Mesothelial cell of epicardium (in vitro differentiated cells): ENCODE results near the gene ERBB2. TPM values are rescaled to one million over a fixed set of nuclear protein-coding genes. Genes with fewer than 3 reads are reported as not detected.

ENCODE experiments used
- DNase-seq, 2 experiments: peaks; one replicate each; pipeline ENCODE4 v3.0.0; 2021; ENCODE audit warnings: low spot score in 2 of 2; ENCODE audit not compliant: unreplicated experiment in 2 of 2
- H3K27ac Mint-ChIP-seq: 2 replicates; pipeline ENCODE4 v1.8.0; 2021; ENCODE audit warnings: mixed read lengths
- H3K27me3 Mint-ChIP-seq: 2 replicates; pipeline ENCODE4 v1.8.0; 2021; ENCODE audit warnings: low read depth, mixed read lengths
- H3K36me3 Mint-ChIP-seq: 2 replicates; pipeline ENCODE4 v1.8.0; 2021; ENCODE audit warnings: mixed read lengths
- H3K4me1 Mint-ChIP-seq: 2 replicates; pipeline ENCODE4 v1.8.0; 2021; ENCODE audit warnings: mixed read lengths
- H3K4me3 Mint-ChIP-seq: 2 replicates; pipeline ENCODE4 v1.8.0; 2021; ENCODE audit warnings: mild to moderate bottlenecking, moderate library complexity, mixed read lengths
- H3K9me3 Mint-ChIP-seq: 2 replicates; pipeline ENCODE4 v1.8.0; 2021; ENCODE audit warnings: mixed read lengths
- total RNA-seq: library from RNA; stranded (reverse); gene quantifications from 3 replicates; pipeline ENCODE4 v1.2.1, GENCODE V29; 2021
- TF ChIP-seq, protein P1 (sequence below): fragments of 200-600 bp; sonication (generic); IDR thresholded peaks from one replicate; pipeline ENCODE4 v1.5.0; 2021; ENCODE audit warnings: antibody characterized with exemption; ENCODE audit not compliant: unreplicated experiment

ERBB2 gene
- total RNA-seq, 1 donor from 2014 or later = 141 TPM

DNA sequence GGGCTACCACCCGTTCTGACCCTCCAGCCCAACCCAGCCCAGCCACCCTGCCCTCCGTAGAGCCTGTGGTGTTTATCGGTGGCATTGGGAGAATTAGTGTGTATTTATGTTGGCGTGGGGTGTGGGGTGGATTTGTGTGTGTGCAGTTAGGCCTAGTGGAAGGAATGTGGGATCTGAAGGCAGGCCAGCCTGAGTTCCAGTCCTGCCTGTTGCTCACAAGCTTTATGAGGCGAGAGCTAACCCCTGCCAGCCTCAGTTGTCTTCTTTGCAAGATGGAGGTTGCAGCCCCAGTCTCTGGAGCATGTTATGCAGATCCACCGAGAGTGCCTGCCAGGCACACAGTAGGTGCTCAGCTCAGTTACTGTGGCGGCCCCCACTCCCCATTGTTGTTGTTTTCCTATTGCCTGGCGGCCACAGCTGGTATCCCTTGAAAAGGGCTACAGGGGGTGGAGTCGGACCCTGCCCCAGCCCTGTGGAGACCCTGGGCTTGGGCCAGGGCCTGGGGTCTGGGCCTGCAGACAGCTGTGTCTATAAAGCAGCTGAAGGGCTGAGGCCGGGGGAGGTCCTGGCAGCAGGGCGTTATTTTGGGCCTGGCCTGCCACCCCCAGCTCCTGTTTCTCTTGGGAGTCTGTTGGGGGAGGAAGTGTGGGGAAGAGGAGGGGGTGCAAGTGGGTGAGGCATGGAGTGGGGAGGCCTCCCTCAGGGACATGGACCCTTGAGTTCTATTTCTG, 5.1 kb downstream of the ERBB2 start:
- DNase-seq = no peak
- Mint-ChIP-seq H3K4me1 (peaks cover 46% of the 10 kb centered on the region), H3K9me3 (no peaks in the 10 kb centered on the region), H3K27ac (peak overlapping the region; percentile 43), H3K4me3 (no peak overlapping the region), H3K27me3 (no peaks in the 10 kb centered on the region), H3K36me3 (peaks cover 14% of the 10 kb centered on the region)
- TF ChIP-seq, protein P1, sequence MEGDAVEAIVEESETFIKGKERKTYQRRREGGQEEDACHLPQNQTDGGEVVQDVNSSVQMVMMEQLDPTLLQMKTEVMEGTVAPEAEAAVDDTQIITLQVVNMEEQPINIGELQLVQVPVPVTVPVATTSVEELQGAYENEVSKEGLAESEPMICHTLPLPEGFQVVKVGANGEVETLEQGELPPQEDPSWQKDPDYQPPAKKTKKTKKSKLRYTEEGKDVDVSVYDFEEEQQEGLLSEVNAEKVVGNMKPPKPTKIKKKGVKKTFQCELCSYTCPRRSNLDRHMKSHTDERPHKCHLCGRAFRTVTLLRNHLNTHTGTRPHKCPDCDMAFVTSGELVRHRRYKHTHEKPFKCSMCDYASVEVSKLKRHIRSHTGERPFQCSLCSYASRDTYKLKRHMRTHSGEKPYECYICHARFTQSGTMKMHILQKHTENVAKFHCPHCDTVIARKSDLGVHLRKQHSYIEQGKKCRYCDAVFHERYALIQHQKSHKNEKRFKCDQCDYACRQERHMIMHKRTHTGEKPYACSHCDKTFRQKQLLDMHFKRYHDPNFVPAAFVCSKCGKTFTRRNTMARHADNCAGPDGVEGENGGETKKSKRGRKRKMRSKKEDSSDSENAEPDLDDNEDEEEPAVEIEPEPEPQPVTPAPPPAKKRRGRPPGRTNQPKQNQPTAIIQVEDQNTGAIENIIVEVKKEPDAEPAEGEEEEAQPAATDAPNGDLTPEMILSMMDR = no peak

DNA sequence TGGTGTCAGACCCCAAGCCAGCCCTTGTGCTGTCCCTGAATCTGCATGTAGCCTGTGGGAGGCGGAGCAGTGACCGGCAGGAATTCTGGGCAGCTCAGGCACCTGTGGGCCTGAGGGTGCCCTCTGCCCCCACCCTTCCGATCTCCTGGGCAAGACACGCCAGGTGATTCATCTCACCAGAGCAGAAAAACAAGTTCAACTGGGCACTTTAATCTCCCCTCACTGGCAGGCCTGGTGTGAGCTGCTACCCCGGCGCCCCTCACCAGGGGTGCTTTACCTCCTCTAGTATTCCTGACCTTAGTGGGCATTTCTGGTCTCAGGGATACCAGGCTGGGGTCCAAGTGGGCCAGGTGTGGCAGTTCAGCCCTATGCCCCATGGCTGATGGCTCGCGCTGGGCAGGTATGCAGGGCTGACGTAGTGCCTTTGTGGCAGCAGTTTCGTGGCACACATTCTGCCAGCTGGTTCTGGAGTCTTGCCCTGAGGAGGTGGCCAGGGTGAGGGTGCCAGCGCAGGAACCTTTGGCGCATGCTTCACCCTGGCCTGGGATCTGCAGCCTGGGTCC, 6.0 kb downstream of the ERBB2 start:
- H3K36me3 Mint-ChIP-seq = peaks cover 14% of the 10 kb centered on the region
- no peaks in the 10 kb centered on the region for H3K27me3 Mint-ChIP-seq
- H3K4me1 Mint-ChIP-seq = peaks cover 42% of the 10 kb centered on the region
- no peak for DNase-seq
- TF ChIP-seq, protein P1 = no peak
- H3K9me3 Mint-ChIP-seq = no peaks in the 10 kb centered on the region
- H3K4me3 Mint-ChIP-seq = no peak overlapping the region
- H3K27ac Mint-ChIP-seq = peak overlapping the region; percentile 43

DNA sequence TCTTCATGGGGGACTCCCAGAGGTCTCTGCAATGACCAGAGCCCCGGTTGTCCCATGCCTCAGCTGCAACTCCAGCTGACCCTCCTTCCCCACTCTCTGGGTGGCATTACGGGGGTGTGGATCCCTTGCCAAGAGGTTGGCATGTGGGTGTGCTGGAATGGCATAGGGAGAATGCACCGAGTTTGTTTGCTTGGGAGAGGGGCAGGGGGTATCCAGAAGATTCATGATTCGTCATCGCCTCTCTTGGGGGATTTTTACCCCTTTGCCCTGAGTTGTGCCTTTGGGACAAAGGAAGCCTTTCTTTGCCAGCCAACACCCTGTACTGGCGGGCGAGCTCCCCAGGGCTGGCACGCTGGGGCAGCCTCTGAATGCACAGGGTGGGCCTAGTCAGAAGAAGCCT, 6.5 kb downstream of the ERBB2 start:
- Mint-ChIP-seq H3K36me3 (peaks cover 14% of the 10 kb centered on the region), H3K27me3 (no peaks in the 10 kb centered on the region), H3K4me1 (peaks cover 37% of the 10 kb centered on the region), H3K9me3 (no peaks in the 10 kb centered on the region), H3K4me3 (no peak overlapping the region), H3K27ac (no peak overlapping the region)
- TF ChIP-seq, protein P1 = no peak
- DNase-seq = no peak

DNA sequence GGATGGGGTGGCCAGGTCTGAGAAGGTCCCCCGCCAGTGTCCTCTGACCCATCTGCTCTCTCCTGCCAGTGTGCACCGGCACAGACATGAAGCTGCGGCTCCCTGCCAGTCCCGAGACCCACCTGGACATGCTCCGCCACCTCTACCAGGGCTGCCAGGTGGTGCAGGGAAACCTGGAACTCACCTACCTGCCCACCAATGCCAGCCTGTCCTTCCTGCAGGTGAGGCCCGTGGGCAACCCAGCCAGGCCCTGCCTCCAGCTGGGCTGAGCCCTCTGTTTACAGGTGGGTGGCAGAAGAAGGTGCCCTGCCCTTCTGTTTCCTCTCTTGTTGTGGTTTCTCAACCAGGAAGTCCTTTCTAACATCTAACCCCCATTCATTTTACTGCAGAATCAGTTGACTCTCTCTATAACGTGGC, 7.1 kb downstream of the ERBB2 start:
- Mint-ChIP-seq H3K9me3 (no peaks in the 10 kb centered on the region), H3K27ac (no peak overlapping the region)

DNA sequence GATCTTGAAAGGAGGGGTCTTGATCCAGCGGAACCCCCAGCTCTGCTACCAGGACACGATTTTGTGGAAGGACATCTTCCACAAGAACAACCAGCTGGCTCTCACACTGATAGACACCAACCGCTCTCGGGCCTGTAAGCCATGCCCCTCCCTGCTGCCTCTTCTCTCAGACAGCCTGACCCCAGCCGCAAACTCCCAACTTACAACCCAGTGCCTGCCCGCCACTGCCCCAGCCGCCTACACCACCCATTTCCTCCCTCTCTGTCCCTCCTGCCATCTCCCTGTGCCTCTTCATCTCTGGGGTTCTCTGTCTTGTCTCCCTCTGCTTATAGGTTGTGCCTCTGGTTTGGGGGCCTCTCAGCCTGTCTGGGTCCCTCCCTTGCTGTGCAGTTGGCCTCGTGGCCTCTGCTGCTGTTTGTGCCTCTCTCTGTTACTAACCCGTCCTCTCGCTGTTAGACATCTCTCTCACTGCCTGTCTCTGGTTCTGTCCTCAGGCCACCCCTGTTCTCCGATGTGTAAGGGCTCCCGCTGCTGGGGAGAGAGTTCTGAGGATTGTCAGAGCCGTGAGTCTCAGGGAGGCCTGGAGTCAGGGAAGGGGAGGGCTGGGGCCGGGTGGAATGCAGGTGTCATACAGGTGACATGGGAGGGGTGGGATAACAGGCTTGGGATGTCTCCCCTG, 9.6 kb downstream of the ERBB2 start:
- Mint-ChIP-seq H3K9me3 (no peaks in the 10 kb centered on the region), H3K4me1 (peaks cover 20% of the 10 kb centered on the region), H3K27me3 (no peaks in the 10 kb centered on the region), H3K36me3 (peaks cover 22% of the 10 kb centered on the region), H3K4me3 (no peak overlapping the region), H3K27ac (no peak overlapping the region)
- no peak for DNase-seq
- TF ChIP-seq, protein P1 = no peak

More for the DNA sequence above, 7.1 kb downstream of the ERBB2 start:
- TF ChIP-seq, protein P1 = no peak
- no peak for DNase-seq
- Mint-ChIP-seq H3K36me3 (peaks cover 14% of the 10 kb centered on the region), H3K27me3 (no peaks in the 10 kb centered on the region), H3K4me3 (no peak overlapping the region), H3K4me1 (peaks cover 32% of the 10 kb centered on the region)
